Small intestine (tissue), 7 donors: ENCODE data around the gene EIF4B. TPM values are rescaled to one million over a fixed set of nuclear protein-coding genes. Genes with fewer than 3 reads are reported as not detected.
"Not testable (repeated sequence)": the region's sequence is repeated elsewhere in the genome, so short reads cannot be mapped to it uniquely, and the experiment has no call there.

Experiments used
- DNase-seq, 2 donors: peaks; one replicate each; pipeline versions ENCODE4 v3.0.0 to v3.0.0-alpha.2; 2013
- FAIRE-seq: peaks from 2 replicates; lab custom pipeline; 2012; peaks lifted over from hg19 to GRCh38; lab: Jason Lieb, UNC
- H3K27ac ChIP-seq, 3 donors: one replicate each; pipeline ENCODE4 v1.5.1; 2013; ENCODE audit warnings: low read length in 2 of 3, mild to moderate bottlenecking in 2 of 3, control low read depth in 1 of 3, inconsistent platforms in 1 of 3, low read depth in 1 of 3, moderate library complexity in 1 of 3
- H3K27me3 ChIP-seq, 3 donors: one replicate each; pipeline ENCODE4 v1.6.1; 2013; ENCODE audit warnings: low read length in 3 of 3, inconsistent platforms in 1 of 3; ENCODE audit not compliant: control insufficient read depth in 3 of 3, insufficient read depth in 3 of 3
- H3K36me3 ChIP-seq, 3 donors: one replicate each; pipeline ENCODE4 v1.6.1; 2013; ENCODE audit warnings: low read length in 3 of 3, inconsistent platforms in 1 of 3, low read depth in 1 of 3, mild to moderate bottlenecking in 1 of 3, moderate library complexity in 1 of 3; ENCODE audit not compliant: control insufficient read depth in 3 of 3, insufficient read depth in 2 of 3
- H3K4me1 ChIP-seq, 3 donors: one replicate each; pipeline ENCODE4 v1.6.1; 2013; ENCODE audit warnings: low read length in 2 of 3, inconsistent platforms in 1 of 3, low read depth in 1 of 3, mild to moderate bottlenecking in 1 of 3, moderate library complexity in 1 of 3; ENCODE audit not compliant: control insufficient read depth in 3 of 3, insufficient read depth in 2 of 3
- H3K4me3 ChIP-seq, 3 donors: one replicate each; pipeline ENCODE4 v1.5.1; 2013; ENCODE audit warnings: low read length in 3 of 3, control low read depth in 1 of 3, inconsistent platforms in 1 of 3, low read depth in 1 of 3, mild to moderate bottlenecking in 1 of 3, moderate library complexity in 1 of 3
- H3K9me3 ChIP-seq, 2 donors: one replicate each; pipeline ENCODE4 v1.6.1; 2013; ENCODE audit warnings: low read depth in 1 of 2, low read length in 1 of 2; ENCODE audit not compliant: control insufficient read depth in 2 of 2, insufficient read depth in 1 of 2
- WGBS, 3 donors: extraction: QIAGEN DNeasy Blood & Tissue Kit; methylation state at CpG; one replicate each; pipeline ENCODE4 v1.1.7; 2013; 5-methylcytosine and 5-hydroxymethylcytosine counted together
- polyA plus RNA-seq, 4 donors: library from polyadenylated mRNA; stranded (reverse) in 3 of 4; unstranded in 1 of 4; fragments of 200-250 nt in 3 of 4; fragments of 120-200 nt in 1 of 4; gene quantifications; one replicate each; pipeline versions ENCODE4 v1.2.1 to v1.2.3, GENCODE V29; 2013
- donor health status: healthy with polysubstance abuse.
- donor health status: control.
- donor health status: control.
- donor health status: Bipolar disorder and iron deficiency.
- donor health status: healthy.

The EIF4B gene
- polyA plus RNA-seq, 4 donors = 160 to 422 (median 206) TPM

- not testable (repeated sequence) for H3K4me3 ChIP-seq, DNase-seq, H3K27ac ChIP-seq, H3K4me1 ChIP-seq, H3K9me3 ChIP-seq, H3K27me3 ChIP-seq, FAIRE-seq
- 89 to 92% (median 90%) methylated on average over 12 to 13 of the region's 13 CpGs for WGBS, 3 donors
- H3K36me3 ChIP-seq = peaks cover 20 to 68% (median 26%) of the 10 kb centered on the region in 3 donors
Measured at GRCh38 chr12:53027014-53027413, 20.8 kb downstream of the EIF4B start.

DNA sequence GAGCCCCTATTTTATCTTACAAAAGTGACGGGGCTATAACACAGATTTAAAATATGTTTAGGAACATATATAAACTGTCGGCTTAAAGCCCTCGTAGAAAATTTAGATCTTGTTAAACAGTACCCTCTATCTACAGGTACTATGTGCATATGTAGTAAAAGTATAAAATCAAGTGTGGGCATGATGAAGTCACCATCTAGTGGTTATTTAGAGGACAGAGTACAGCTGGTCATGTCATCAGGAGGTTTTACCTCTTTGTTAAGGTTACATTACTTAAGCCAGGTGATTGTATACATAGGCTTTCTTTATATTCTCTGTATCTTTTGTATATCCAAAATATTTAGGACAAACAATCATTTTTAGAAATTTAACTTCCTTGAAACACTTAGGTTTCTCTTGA, 25.4 kb downstream of the EIF4B start:
- Histone ChIP-seq H3K36me3 (peaks cover 22 to 83% (median 29%) of the 10 kb centered on the region in 3 donors), H3K9me3 (no peaks in the 10 kb centered on the region), H3K4me3 (no peak overlapping the region), H3K4me1 (no peaks in the 10 kb centered on the region), H3K27ac (no peak overlapping the region), H3K27me3 (no peaks in the 10 kb centered on the region)
- peak in 1 of 2 donors; percentile 37 for DNase-seq
- 83 to 86% (median 84%) methylated on average over 3 of the region's 3 CpGs for WGBS, 3 donors
- no peak for FAIRE-seq

DNA sequence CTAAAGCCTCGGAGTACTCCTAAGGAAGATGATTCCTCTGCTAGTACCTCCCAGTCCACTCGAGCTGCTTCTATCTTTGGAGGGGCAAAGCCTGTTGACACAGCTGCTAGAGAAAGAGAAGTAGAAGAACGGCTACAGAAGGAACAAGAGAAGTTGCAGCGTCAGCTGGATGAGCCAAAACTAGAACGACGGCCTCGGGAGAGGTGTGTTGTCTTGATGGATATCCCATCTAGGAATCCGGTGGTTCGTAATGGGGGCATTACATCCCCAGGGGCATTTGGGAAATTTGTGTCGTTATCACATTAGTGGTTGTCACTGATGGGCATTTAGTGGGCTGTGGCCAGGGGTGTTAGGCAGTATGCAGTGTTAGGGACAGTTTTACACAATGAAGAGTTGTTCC, 27.6 kb downstream of the EIF4B start:
- not testable (repeated sequence) for H3K27ac ChIP-seq, H3K4me1 ChIP-seq, H3K4me3 ChIP-seq, H3K9me3 ChIP-seq, FAIRE-seq, DNase-seq, H3K27me3 ChIP-seq
- peaks cover 25 to 75% (median 40%) of the 10 kb centered on the region in 3 donors for H3K36me3 ChIP-seq
- WGBS, 3 donors = 77 to 82% (median 82%) methylated on average over 10 of the region's 10 CpGs

GRCh38 chr12:53034459-53034858, 28.2 kb downstream of the EIF4B start:
- DNase-seq (no peak), FAIRE-seq (no peak)
- peaks cover 28 to 74% (median 40%) of the 10 kb centered on the region in 3 donors for H3K36me3 ChIP-seq
- H3K27ac ChIP-seq = no peak overlapping the region
- H3K4me3 ChIP-seq = no peak overlapping the region
- no peaks in the 10 kb centered on the region for H3K9me3 ChIP-seq
- WGBS, 3 donors = 67 to 83% (median 81%) methylated on average over 8 of the region's 8 CpGs
- no peaks in the 10 kb centered on the region for H3K27me3 ChIP-seq
- H3K4me1 ChIP-seq = no peaks in the 10 kb centered on the region

DNA sequence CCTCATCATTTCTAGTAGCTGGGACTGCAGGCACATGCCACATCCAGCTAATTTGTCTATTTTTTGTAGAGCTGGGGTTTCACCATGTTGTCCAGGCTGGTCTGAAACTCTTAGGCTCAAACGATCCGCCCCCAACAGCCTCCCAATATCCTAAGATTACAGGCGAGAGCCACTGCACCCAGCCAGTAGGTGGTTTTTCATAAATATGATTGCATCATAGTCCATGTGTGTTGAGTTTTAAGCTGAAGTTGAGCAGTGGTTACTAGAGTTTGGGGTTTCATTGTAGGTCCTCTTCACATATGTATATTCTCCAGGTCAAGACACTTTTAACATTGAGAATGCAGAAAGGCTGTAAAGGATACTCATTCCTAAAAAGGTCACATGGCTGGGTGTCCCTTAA, 30.5 kb downstream of the EIF4B start:
- DNase-seq (no peak), FAIRE-seq (no peak)
- Histone ChIP-seq H3K9me3 (no peaks in the 10 kb centered on the region), H3K4me3 (no peak overlapping the region), H3K36me3 (peaks cover 23 to 59% (median 34%) of the 10 kb centered on the region in 3 donors), H3K27ac (no peak overlapping the region), H3K27me3 (no peaks in the 10 kb centered on the region), H3K4me1 (no peaks in the 10 kb centered on the region)
- WGBS, 3 donors = 85 to 90% (median 89%) methylated on average over 3 of the region's 3 CpGs

DNA sequence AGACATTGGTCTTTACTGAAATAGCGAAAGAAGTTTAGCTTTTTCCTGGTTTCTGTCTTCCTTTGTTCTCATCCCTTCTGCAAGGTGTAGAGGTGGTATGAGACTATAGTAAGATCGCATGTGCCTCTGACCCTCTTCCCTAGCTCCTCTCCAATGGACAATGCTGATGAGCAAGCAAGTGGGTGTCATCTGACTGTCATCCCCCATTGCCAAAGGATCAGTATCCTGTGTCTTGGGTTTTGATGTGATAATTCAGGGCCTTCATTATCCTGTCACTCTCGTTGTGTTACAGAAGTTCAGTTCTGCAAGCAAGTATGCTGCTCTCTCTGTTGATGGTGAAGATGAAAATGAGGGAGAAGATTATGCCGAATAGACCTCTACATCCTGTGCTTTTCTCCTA, 33.6 kb downstream of the EIF4B start:
- H3K4me1 ChIP-seq = peaks cover 0 to 4% (median 2%) of the 10 kb centered on the region in 3 donors
- H3K27ac ChIP-seq = no peak overlapping the region
- peaks cover 19 to 41% (median 20%) of the 10 kb centered on the region in 3 donors for H3K36me3 ChIP-seq
- no peak overlapping the region for H3K4me3 ChIP-seq
- 81 to 87% (median 85%) methylated on average over 4 of the region's 4 CpGs for WGBS, 3 donors
- H3K9me3 ChIP-seq = no peaks in the 10 kb centered on the region
- DNase-seq = no peak
- FAIRE-seq = no peak
- H3K27me3 ChIP-seq = peaks cover 0 to 4% (median 0%) of the 10 kb centered on the region in 3 donors

GRCh38 chr12:53042607-53043454, 36.6 kb downstream of the EIF4B start:
- WGBS, 3 donors = 76 to 80% (median 80%) methylated on average over 7 of the region's 7 CpGs
- Histone ChIP-seq H3K27ac (peak overlapping the region in 1 of 3 donors; percentile 2), H3K4me1 (peaks cover 0 to 23% (median 4%) of the 10 kb centered on the region in 3 donors)

DNA sequence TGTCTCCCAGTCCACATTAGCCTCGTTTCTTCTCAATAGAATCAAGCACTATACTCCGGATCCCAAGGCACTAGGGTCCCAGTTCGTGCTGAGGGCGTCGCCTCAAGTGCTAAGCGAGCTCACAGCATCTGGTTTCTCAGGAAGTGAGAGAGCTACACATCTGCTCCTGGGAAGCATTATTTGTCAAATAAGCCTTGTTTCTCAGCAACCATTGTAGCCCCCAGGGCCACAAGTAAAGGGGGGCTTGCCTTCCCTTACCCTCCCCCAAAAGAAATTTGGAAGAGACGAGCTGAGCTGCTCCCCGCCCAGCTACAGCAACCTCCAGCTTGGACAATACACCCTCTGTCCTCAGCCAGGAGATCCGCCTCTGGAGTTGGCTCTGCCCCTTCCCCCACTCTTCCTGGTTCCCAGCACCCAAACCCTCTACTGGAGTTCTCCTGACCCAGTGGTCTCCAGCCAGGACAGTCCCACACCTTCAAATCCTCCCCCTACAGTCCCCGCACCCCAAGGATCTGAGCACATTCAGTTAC, 37.9 kb downstream of the EIF4B start:
- Histone ChIP-seq H3K27me3 (peaks cover 0 to 4% (median 0%) of the 10 kb centered on the region in 3 donors), H3K27ac (peak overlapping the region in 1 of 3 donors; percentile 59), H3K4me1 (peaks cover 0 to 36% (median 10%) of the 10 kb centered on the region in 3 donors), H3K9me3 (no peaks in the 10 kb centered on the region), H3K36me3 (peaks cover 0 to 8% (median 2%) of the 10 kb centered on the region in 3 donors), H3K4me3 (no peak overlapping the region)
- FAIRE-seq = no peak
- DNase-seq = peak in 1 of 2 donors; percentile 41
- 21 to 41% (median 38%) methylated on average over 10 of the region's 10 CpGs for WGBS, 3 donors

More at GRCh38 chr12:53042607-53043454, 36.6 kb downstream of the EIF4B start:
- no peak for FAIRE-seq
- peaks cover 1 to 17% (median 8%) of the 10 kb centered on the region in 3 donors for H3K36me3 ChIP-seq
- H3K4me3 ChIP-seq = no peak overlapping the region
- no peaks in the 10 kb centered on the region for H3K9me3 ChIP-seq
- DNase-seq = no peak
- peaks cover 0 to 4% (median 0%) of the 10 kb centered on the region in 3 donors for H3K27me3 ChIP-seq
